K562 (cell line): ENCODE measurements around the gene FAM131C. TPM values are rescaled to one million over a fixed set of nuclear protein-coding genes. Genes with fewer than 3 reads are reported as not detected.
A peak's percentile ranks its signal among the peaks of the same experiment; 100 is the strongest.

Source experiments
- CEBPG ChIP-seq, 3 experiments: fragments of 200-800 bp in 1 of 3; sonication (Bioruptor generic) in 1 of 3; sonication (generic) in 1 of 3; formaldehyde crosslinking in 1 of 3; IDR thresholded peaks in 2 of 3; conservative IDR thresholded peaks in 1 of 3; 2 replicates each; pipeline versions ENCODE4 v1.6.1 to v1.8.0; 2016 to 2022; ENCODE audit warnings: missing compliant biosample characterization in 2 of 3, missing genetic modification characterization in 2 of 3, mild to moderate bottlenecking in 1 of 3, missing genetic modification reagents in 1 of 3
- GABPB2 ChIP-seq: fragments of 250-450 bp; sonication (Bioruptor Pico); conservative IDR thresholded peaks from 2 replicates; pipeline ENCODE4 v1.5.1; 2021; ENCODE audit warnings: mild to moderate bottlenecking
- GTF2B ChIP-seq: IDR thresholded peaks from 2 replicates; pipeline ENCODE4 v1.6.1; 2011; ENCODE audit not compliant: insufficient read length; ENCODE audit errors: extremely low read depth
- KAT8 ChIP-seq: fragments of 450-650 bp; IDR thresholded peaks from 2 replicates; pipeline ENCODE4 v1.6.1; 2016; ENCODE audit warnings: low read depth, mild to moderate bottlenecking
- MEF2A ChIP-seq: IDR thresholded peaks from 2 replicates; pipeline ENCODE4 v1.6.1; 2011; ENCODE audit warnings: low read depth, mild to moderate bottlenecking, low read length, moderate library complexity; ENCODE audit not compliant: control insufficient read depth
- NFYB ChIP-seq: IDR thresholded peaks from 2 replicates; pipeline ENCODE4 v1.6.1; 2011; ENCODE audit warnings: mild to moderate bottlenecking, moderate library complexity; ENCODE audit not compliant: insufficient read length; ENCODE audit errors: extremely low read depth
- NR1H2 ChIP-seq: sonication (generic); formaldehyde crosslinking; IDR thresholded peaks from 2 replicates; pipeline ENCODE4 v1.4.0; 2020; ENCODE audit warnings: mild to moderate bottlenecking, missing genetic modification reagents
- PRMT5 ChIP-seq: sonication (generic); formaldehyde crosslinking; IDR thresholded peaks from 2 replicates; pipeline ENCODE4 v1.5.0; 2020; ENCODE audit warnings: missing genetic modification reagents
- RBFOX2 ChIP-seq: fragments of 200-400 bp; formaldehyde crosslinking; IDR thresholded peaks from 2 replicates; pipeline ENCODE4 v1.6.1; 2017; ENCODE audit warnings: low read depth, mild to moderate bottlenecking, low read length, moderate library complexity
- SMARCE1 ChIP-seq: fragments of 450-650 bp; IDR thresholded peaks from 2 replicates; pipeline ENCODE4 v1.7.1; 2016; ENCODE audit warnings: mild to moderate bottlenecking
- SNAPC5 ChIP-seq: fragments of 250-450 bp; sonication (Bioruptor Pico); IDR thresholded peaks from 2 replicates; pipeline ENCODE4 v1.8.0; 2021; ENCODE audit warnings: moderate library complexity, mild to moderate bottlenecking, inconsistent platforms
- TCFL5 ChIP-seq: fragments of 250-450 bp; sonication (Bioruptor Pico); conservative IDR thresholded peaks from 2 replicates; pipeline ENCODE4 v1.6.1; 2021; ENCODE audit warnings: mild to moderate bottlenecking, moderate library complexity, matching md5 sums
- U2AF1 ChIP-seq: fragments of 200-400 bp; formaldehyde crosslinking; optimal IDR thresholded peaks from 2 replicates; pipeline ENCODE3; 2017; ENCODE audit warnings: mild to moderate bottlenecking, low read depth, low read length, moderate library complexity
- ZBTB7A ChIP-seq: IDR thresholded peaks from 2 replicates; pipeline ENCODE4 v1.6.1; 2011; ENCODE audit warnings: low read depth, mild to moderate bottlenecking, low read length, moderate library complexity, borderline replicate concordance; ENCODE audit not compliant: control insufficient read depth
- polyA plus RNA-seq, 8 experiments: library from polyadenylated mRNA; depleted of rRNA in 4 of 8; stranded (reverse) in 5 of 8; unstranded in 3 of 8; fragments of >200 nt; fragmentation: Nextera tagmentation in 2 of 8; fragmentation: Illumina TruSeq in 1 of 8; extraction: Ambion mirVana in 2 of 8; extraction: Trizol in 1 of 8; gene quantifications; 2 replicates each; pipeline versions ENCODE4 v1.2.1 to v1.2.3, GENCODE V29; 2011 to 2014; ENCODE audit warnings: inconsistent platforms in 1 of 8, missing spikeins in 1 of 8
- total RNA-seq, 7 experiments: library from RNA; depleted of rRNA in 6 of 7; stranded (reverse); fragments of >200 nt in 6 of 7; fragmentation: Illumina TruSeq in 2 of 7; extraction: Trizol in 2 of 7; gene quantifications; 2 replicates each; pipeline versions ENCODE4 v1.2.1 to v1.2.3, GENCODE V29; 2011 to 2021; ENCODE audit warnings: low replicate concordance in 1 of 7
- TF ChIP-seq, protein P1 (sequence below): sonication (generic); formaldehyde crosslinking; IDR thresholded peaks from 2 replicates; pipeline ENCODE4 v1.8.0; 2022; ENCODE audit warnings: missing genetic modification reagents, mild to moderate bottlenecking, borderline replicate concordance
- TF ChIP-seq, protein P2 (sequence below): conservative IDR thresholded peaks from 2 replicates; pipeline ENCODE4 v1.6.1; 2011; ENCODE audit warnings: low read depth, mild to moderate bottlenecking, low read length; ENCODE audit not compliant: control insufficient read depth

The FAM131C gene
- total and polyA plus RNA-seq, 9 of the 15 experiments (the other 6 are each of a cell fraction or from before 2014, with no cell fraction given), result 0.10 to 0.29 (median 0.16) TPM; not detected in 6

DNA sequence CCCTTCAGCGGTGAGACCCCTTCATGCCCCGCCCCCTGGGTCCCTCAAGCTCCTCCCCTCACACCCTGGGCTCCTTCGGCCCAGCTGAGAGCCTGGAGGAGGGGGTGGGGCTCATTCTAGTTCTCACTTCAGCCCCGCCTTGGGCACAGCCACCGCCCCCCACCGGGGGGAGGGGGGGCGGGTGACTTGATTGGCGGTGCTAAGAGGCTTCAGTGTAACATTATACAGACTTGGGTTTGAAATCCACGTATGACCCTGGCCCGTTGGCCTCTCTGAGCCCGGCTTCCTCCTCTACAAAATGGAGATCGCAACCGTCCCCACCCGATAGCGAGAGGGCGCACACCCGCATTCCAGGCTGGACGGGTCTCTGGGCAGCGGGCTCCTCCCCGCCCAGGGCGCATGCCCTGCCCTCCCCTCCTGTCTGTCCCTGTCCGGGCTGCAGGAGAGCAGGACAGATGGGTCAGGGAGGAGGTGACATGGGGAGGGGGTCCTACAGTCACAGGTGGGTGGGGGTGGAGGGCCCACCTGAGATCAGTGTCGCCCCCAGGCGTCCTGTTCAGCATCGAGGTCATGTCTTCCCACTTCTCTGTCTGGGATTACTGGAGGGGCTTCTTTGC is 24.8 kb downstream of the FAM131C start (continued):
- TF ChIP-seq NFYB (no peak), SNAPC5 (CRISPR knock-in tag) (no peak), MEF2A (no peak), RBFOX2 (peak; percentile 67), U2AF1 (no peak), NR1H2 (CRISPR knock-in tag) (no peak), GABPB2 (CRISPR knock-in tag) (no peak), SMARCE1 (peak; percentile 44; the same call in 1 of the 2 replicates), GTF2B (no peak), PRMT5 (CRISPR knock-in tag) (no peak), CEBPG (CRISPR knock-in tag; IDR thresholded peaks at IDR 0.05) (no peak), CEBPG (tag; conservative IDR thresholded peaks at IDR 0.05 in 1 of 2, IDR thresholded peaks at IDR 0.05 in 1 of 2) (no peak), ZBTB7A (peak; percentile 47), TCFL5 (CRISPR knock-in tag) (no peak), KAT8 (no peak)
- TF ChIP-seq, protein P1, sequence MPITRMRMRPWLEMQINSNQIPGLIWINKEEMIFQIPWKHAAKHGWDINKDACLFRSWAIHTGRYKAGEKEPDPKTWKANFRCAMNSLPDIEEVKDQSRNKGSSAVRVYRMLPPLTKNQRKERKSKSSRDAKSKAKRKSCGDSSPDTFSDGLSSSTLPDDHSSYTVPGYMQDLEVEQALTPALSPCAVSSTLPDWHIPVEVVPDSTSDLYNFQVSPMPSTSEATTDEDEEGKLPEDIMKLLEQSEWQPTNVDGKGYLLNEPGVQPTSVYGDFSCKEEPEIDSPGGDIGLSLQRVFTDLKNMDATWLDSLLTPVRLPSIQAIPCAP (CRISPR knock-in tag), result no peak
- TF ChIP-seq, protein P2, sequence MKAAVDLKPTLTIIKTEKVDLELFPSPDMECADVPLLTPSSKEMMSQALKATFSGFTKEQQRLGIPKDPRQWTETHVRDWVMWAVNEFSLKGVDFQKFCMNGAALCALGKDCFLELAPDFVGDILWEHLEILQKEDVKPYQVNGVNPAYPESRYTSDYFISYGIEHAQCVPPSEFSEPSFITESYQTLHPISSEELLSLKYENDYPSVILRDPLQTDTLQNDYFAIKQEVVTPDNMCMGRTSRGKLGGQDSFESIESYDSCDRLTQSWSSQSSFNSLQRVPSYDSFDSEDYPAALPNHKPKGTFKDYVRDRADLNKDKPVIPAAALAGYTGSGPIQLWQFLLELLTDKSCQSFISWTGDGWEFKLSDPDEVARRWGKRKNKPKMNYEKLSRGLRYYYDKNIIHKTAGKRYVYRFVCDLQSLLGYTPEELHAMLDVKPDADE, result no peak
